ENCODE data around the gene MAP2K5.

Gene MAP2K5

DNA sequence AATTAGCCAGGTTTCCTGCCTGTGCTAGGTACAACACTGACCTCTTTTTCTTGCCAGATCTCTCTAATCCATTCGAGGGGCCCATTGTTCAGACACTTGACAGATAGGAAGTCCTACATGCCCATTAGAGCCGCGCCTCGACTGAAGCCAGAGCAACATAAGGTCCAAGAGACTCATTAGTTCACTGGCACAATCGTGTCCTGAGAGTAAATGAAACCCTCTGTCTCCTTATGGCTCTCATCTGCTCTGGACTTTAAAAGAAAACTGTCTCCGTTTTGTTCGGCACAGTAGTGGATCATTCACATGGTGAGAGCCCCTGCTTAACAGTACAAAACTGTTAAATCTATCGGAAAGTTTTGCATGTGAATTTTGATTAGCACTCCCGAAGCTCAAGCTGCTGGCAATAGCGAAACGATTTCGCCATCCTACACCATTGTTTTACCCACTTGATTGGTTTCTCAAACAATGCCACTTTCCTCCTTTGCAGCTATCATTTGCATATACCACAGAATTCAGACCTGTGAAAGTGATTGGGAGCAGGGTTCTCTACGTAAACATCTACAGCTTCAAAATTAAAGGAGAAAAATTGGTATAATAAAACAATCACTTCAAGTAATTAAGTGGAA, 40.6 kb upstream of the MAP2K5 start:
- POLR2A ChIA-PET: interaction anchor here (1.2 kb wide), 1 partner anchor 41 kb away, joined by 3 read pairs; the partner anchor contains the start of gene MAP2K5
- Histone ChIP-seq H3K4me1 (ENCODE audit: control insufficient read depth, insufficient read depth, low read length) (peaks cover 7% of the 10 kb centered on the region; the same call in 1 of the 2 replicates), H3K4me3 (ENCODE audit: low read depth, low read length) (no peak overlapping the region), H3K9me3 (ENCODE audit: control insufficient read depth, insufficient read depth, low read depth, low read length) (no peaks in the 10 kb centered on the region), H3K27ac (ENCODE audit: extremely low read depth, low read depth, low read length) (no peak overlapping the region), H3K36me3 (ENCODE audit: control insufficient read depth in 2 of 2, insufficient read depth in 1 of 2, low read length in 2 of 2) (no peaks in the 10 kb centered on the region)
- CTCF ChIA-PET: interaction anchor here (0.6 to 4.8 kb wide), 13 partner anchors 9 to 644 kb away, joined by 3 to 25 read pairs (median 3); no protein-coding TSS in a partner anchor
- TF ChIP-seq SALL2 (tag by site-specific recombination; IDR thresholded peaks at IDR 0.05; ENCODE audit: borderline replicate concordance) (no peak), ZNF600 (tag by site-specific recombination; IDR thresholded peaks at IDR 0.05) (peak; percentile 24; the same call in 1 of the 2 replicates)

- Histone ChIP-seq H3K4me3 (ENCODE audit: low read depth, low read length) (no peak overlapping the region), H3K9me3 (ENCODE audit: control insufficient read depth, insufficient read depth, low read depth, low read length) (no peaks in the 10 kb centered on the region), H3K36me3 (ENCODE audit: control insufficient read depth in 2 of 2, insufficient read depth in 1 of 2, low read length in 2 of 2) (no peaks in the 10 kb centered on the region), H3K4me1 (ENCODE audit: control insufficient read depth, insufficient read depth, low read length) (peaks cover 7% of the 10 kb centered on the region; the same call in 1 of the 2 replicates), H3K27ac (ENCODE audit: extremely low read depth, low read depth, low read length) (no peak overlapping the region)
- ChIA-PET POLR2A (no interaction called here), CTCF (interaction anchor here (0.5 to 4.8 kb wide), 3 partner anchors 47 to 332 kb away, joined by 3 to 25 read pairs (median 8); no protein-coding TSS in a partner anchor)
- TF ChIP-seq MZF1 (tag by site-specific recombination; IDR thresholded peaks at IDR 0.05; ENCODE audit: borderline replicate concordance) (no peak), ZNF280D (tag by site-specific recombination; IDR thresholded peaks at IDR 0.05) (no peak), ZNF560 (tag by site-specific recombination; IDR thresholded peaks at IDR 0.05; ENCODE audit: borderline replicate concordance) (no peak), TCF7L2 (IDR thresholded peaks at IDR 0.05; ENCODE audit: borderline replicate concordance, low read depth, low read length) (no peak), ZNF423 (tag by site-specific recombination; IDR thresholded peaks at IDR 0.05) (no peak), ZNF138 (tag by site-specific recombination; IDR thresholded peaks at IDR 0.05; ENCODE audit: borderline replicate concordance) (no peak), ZFP41 (tag by site-specific recombination; IDR thresholded peaks at IDR 0.05; ENCODE audit: borderline replicate concordance) (no peak), ZNF18 (tag by site-specific recombination; IDR thresholded peaks at IDR 0.05) (no peak), ZNF585B (tag by site-specific recombination; IDR thresholded peaks at IDR 0.05) (no peak), ZNF354C (tag by site-specific recombination; IDR thresholded peaks at IDR 0.05; ENCODE audit: borderline replicate concordance, low read depth) (no peak), ZNF530 (tag by site-specific recombination; IDR thresholded peaks at IDR 0.05; ENCODE audit: low read depth) (no peak), HOXC10 (CRISPR knock-in tag; IDR thresholded peaks at IDR 0.05) (no peak), ZNF292 (tag by site-specific recombination; IDR thresholded peaks at IDR 0.05; ENCODE audit: borderline replicate concordance, low read depth) (no peak), ZNF747 (tag by site-specific recombination; IDR thresholded peaks at IDR 0.05) (no peak), ZSCAN18 (tag by site-specific recombination; IDR thresholded peaks at IDR 0.05) (no peak), ZNF2 (tag by site-specific recombination; IDR thresholded peaks at IDR 0.05) (no peak), HOXD13 (CRISPR knock-in tag; IDR thresholded peaks at IDR 0.05; ENCODE audit: borderline replicate concordance) (no peak), ZSCAN5A (tag by site-specific recombination; IDR thresholded peaks at IDR 0.05) (no peak)
- TF ChIP-seq, protein P1, sequence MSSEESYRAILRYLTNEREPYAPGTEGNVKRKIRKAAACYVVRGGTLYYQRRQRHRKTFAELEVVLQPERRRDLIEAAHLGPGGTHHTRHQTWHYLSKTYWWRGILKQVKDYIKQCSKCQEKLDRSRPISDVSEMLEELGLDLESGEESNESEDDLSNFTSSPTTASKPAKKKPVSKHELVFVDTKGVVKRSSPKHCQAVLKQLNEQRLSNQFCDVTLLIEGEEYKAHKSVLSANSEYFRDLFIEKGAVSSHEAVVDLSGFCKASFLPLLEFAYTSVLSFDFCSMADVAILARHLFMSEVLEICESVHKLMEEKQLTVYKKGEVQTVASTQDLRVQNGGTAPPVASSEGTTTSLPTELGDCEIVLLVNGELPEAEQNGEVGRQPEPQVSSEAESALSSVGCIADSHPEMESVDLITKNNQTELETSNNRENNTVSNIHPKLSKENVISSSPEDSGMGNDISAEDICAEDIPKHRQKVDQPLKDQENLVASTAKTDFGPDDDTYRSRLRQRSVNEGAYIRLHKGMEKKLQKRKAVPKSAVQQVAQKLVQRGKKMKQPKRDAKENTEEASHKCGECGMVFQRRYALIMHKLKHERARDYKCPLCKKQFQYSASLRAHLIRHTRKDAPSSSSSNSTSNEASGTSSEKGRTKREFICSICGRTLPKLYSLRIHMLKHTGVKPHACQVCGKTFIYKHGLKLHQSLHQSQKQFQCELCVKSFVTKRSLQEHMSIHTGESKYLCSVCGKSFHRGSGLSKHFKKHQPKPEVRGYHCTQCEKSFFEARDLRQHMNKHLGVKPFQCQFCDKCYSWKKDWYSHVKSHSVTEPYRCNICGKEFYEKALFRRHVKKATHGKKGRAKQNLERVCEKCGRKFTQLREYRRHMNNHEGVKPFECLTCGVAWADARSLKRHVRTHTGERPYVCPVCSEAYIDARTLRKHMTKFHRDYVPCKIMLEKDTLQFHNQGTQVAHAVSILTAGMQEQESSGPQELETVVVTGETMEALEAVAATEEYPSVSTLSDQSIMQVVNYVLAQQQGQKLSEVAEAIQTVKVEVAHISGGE (tag by site-specific recombination; conservative IDR thresholded peaks at IDR 0.05; ENCODE audit: low read depth): no peak
These were observed 38.4 kb upstream of the MAP2K5 start for GRCh38 chr15:67504056-67504455.
